GM12878 (cell line): ENCODE results near the gene FBXO4. TPM values are rescaled to one million over a fixed set of nuclear protein-coding genes. Genes with fewer than 3 reads are reported as not detected.
A peak's percentile ranks its signal among the peaks of the same experiment; 100 is the strongest.

Source experiments
- ATAC-seq: fragments of 200-7000 bp; cut with Tn5 transposase; 3 replicates; pipeline ENCODE4 v1.9.1; 2020; ENCODE audit warnings: mild to moderate bottlenecking, moderate library complexity
- BruUV-seq: library from RNA; stranded (reverse); fragments of 400-500 nt; replicated peaks from 2 replicates; lab custom pipeline; 2021; lab: Mats Ljungman, UMichigan
- CTCF ChIA-PET: fragments of 300-600 bp; sonication (Branson Sonifier 250); formaldehyde crosslinking; extraction: SDS; loops from one replicate; lab custom pipeline; 2021; ENCODE audit warnings: inconsistent platforms; lab: Yijun Ruan, JAX
- POLR2A ChIA-PET: fragments of 350-600 bp; formaldehyde crosslinking; extraction: SDS; loops from one replicate; lab custom pipeline; 2021; ENCODE audit warnings: inconsistent platforms; lab: Charles Lee
- RAD21 ChIA-PET: fragments of 300-600 bp; sonication (Branson Sonifier 250); formaldehyde crosslinking; loops from one replicate; lab custom pipeline; 2023; ENCODE audit warnings: antibody characterized with exemption; ENCODE audit not compliant: unreplicated experiment; lab: Charles Lee
- SMC1A ChIA-PET: fragments of 300-600 bp; sonication (Branson Sonifier 250); formaldehyde crosslinking; loops from one replicate; lab custom pipeline; 2023; ENCODE audit not compliant: unreplicated experiment, uncharacterized antibody; lab: Charles Lee
- DNase-seq: peaks from one replicate; pipeline ENCODE4 v3.0.0-alpha.2; 2011; ENCODE audit warnings: low read depth, low spot score
- FAIRE-seq: peaks from 3 replicates; lab custom pipeline; 2011; peaks lifted over from hg19 to GRCh38; lab: Jason Lieb, UNC
- H2AFZ ChIP-seq: 2 replicates; pipeline ENCODE4 v1.6.0; 2011; ENCODE audit warnings: low read depth, low read length, control low read depth; ENCODE audit not compliant: control insufficient read depth
- H3K27ac ChIP-seq: 2 replicates; pipeline ENCODE4 v1.5.1; 2011; ENCODE audit warnings: control low read depth; ENCODE audit not compliant: control insufficient read depth, insufficient read depth
- H3K27me3 ChIP-seq, 2 experiments: replicated peaks in 1 of 2; 2 replicates each; pipeline versions ENCODE4 v1.6.0 to v1.6.1; 2011; ENCODE audit warnings: low read length in 1 of 2; ENCODE audit not compliant: control insufficient read depth in 2 of 2, insufficient read depth in 2 of 2
- H3K36me3 ChIP-seq, 2 experiments: 2 replicates each; pipeline ENCODE4 v1.5.1; 2011; ENCODE audit warnings: low read length in 1 of 2; ENCODE audit not compliant: control insufficient read depth in 2 of 2, insufficient read depth in 2 of 2
- H3K4me1 ChIP-seq: 2 replicates; pipeline ENCODE4 v1.6.1; 2011; ENCODE audit warnings: mild to moderate bottlenecking, low read length, moderate library complexity, mixed read lengths; ENCODE audit not compliant: control insufficient read depth, insufficient read depth
- H3K4me2 ChIP-seq: 2 replicates; pipeline ENCODE4 v1.6.0; 2011; ENCODE audit warnings: control low read depth; ENCODE audit not compliant: control insufficient read depth, insufficient read depth
- H3K4me3 ChIP-seq: fragments of 200-600 bp; sonication (generic); 2 replicates; pipeline ENCODE4 v1.5.1; 2016
- H3K79me2 ChIP-seq: 2 replicates; pipeline ENCODE4 v1.6.0; 2011; ENCODE audit warnings: low read length; ENCODE audit not compliant: control insufficient read depth, insufficient read depth
- H3K9ac ChIP-seq: 2 replicates; pipeline ENCODE4 v1.8.0; 2011; ENCODE audit warnings: low read length, control low read depth, mixed read lengths; ENCODE audit not compliant: control insufficient read depth, insufficient read depth
- H3K9me3 ChIP-seq: replicated peaks from 3 replicates; pipeline ENCODE4 v1.5.1; 2011; ENCODE audit warnings: mild to moderate bottlenecking, low read length; ENCODE audit not compliant: control insufficient read depth, insufficient read depth
- H4K20me1 ChIP-seq: 2 replicates; pipeline ENCODE4 v1.6.0; 2011; ENCODE audit not compliant: control insufficient read depth, insufficient read depth
- DPF2 ChIP-seq: fragments of 450-650 bp; IDR thresholded peaks from 2 replicates; pipeline ENCODE4 v1.6.1; 2017; ENCODE audit warnings: mild to moderate bottlenecking
- NRF1 ChIP-seq: conservative IDR thresholded peaks from 2 replicates; pipeline ENCODE4 v1.6.1; 2011; ENCODE audit warnings: mild to moderate bottlenecking, low read depth, low read length, improper control_type of control experiment
- RCOR1 ChIP-seq: conservative IDR thresholded peaks from 2 replicates; pipeline ENCODE4 v1.6.1; 2012; ENCODE audit warnings: low read depth, low read length, improper control_type of control experiment
- SMAD5 ChIP-seq: IDR thresholded peaks from 2 replicates; pipeline ENCODE4 v1.6.1; 2016; ENCODE audit warnings: antibody characterized with exemption, low read depth
- SP1 ChIP-seq: IDR thresholded peaks from one replicate; pipeline ENCODE4 v1.6.1; 2011; ENCODE audit warnings: low read depth, low read length
- WGBS: methylation state at CpG from one replicate; pipeline ENCODE4 v1.1.6; 2016; ENCODE audit warnings: low lambda C conversion rate; ENCODE audit not compliant: insufficient replicate concordance, insufficient coverage; ENCODE audit errors: missing lambda C conversion rate; 5-methylcytosine and 5-hydroxymethylcytosine counted together
- in situ Hi-C: fragments of 300-500 bp; cut with MboI; formaldehyde crosslinking; loops from 9 replicates; pipeline ENCODE4 v1.14.3; 2018; ENCODE audit warnings: mixed read lengths
- intact Hi-C: fragments of 100-400 bp; cut with micrococcal nuclease; formaldehyde crosslinking; loops from one replicate; pipeline ENCODE4 v1.14.2; 2022; ENCODE audit not compliant: unreplicated experiment
- polyA plus RNA-seq, 11 experiments: library from polyadenylated mRNA; depleted of rRNA in 4 of 11; unstranded in 6 of 11; stranded (reverse) in 5 of 11; fragments of >200 nt; fragmentation: Nextera tagmentation in 4 of 11; fragmentation: Illumina TruSeq in 1 of 11; extraction: Ambion mirVana in 4 of 11; extraction: Trizol in 1 of 11; gene quantifications; 1 replicate in 1 of 11; 2 replicates in 10 of 11; pipeline versions ENCODE4 v1.2.1 to v1.2.3, GENCODE V29; 2011 to 2016; ENCODE audit warnings: inconsistent platforms in 2 of 11, missing spikeins in 2 of 11, low read depth in 1 of 11
- total RNA-seq, 4 experiments: library from RNA; depleted of rRNA in 3 of 4; stranded (reverse); fragments of >200 nt in 3 of 4; fragmentation: Illumina TruSeq in 1 of 4; extraction: Trizol in 1 of 4; gene quantifications; 2 replicates each; pipeline versions ENCODE4 v1.2.1 to v1.2.3, GENCODE V29; 2013 to 2021
- TF ChIP-seq, protein P1 (sequence below): IDR thresholded peaks from 2 replicates; pipeline ENCODE4 v1.6.1; 2012; ENCODE audit warnings: improper control_type of control experiment, low read depth, low read length; ENCODE audit not compliant: insufficient replicate concordance
- TF ChIP-seq, protein P2 (sequence below): fragments of 450-650 bp; IDR thresholded peaks from 2 replicates; pipeline ENCODE4 v1.6.1; 2017; ENCODE audit warnings: mild to moderate bottlenecking, moderate library complexity
- TF ChIP-seq, protein P3 (sequence below): fragments of 450-650 bp; IDR thresholded peaks from 2 replicates; pipeline ENCODE4 v1.6.1; 2016; ENCODE audit warnings: mild to moderate bottlenecking
- TF ChIP-seq, protein P4 (sequence below): fragments of 450-650 bp; formaldehyde crosslinking; IDR thresholded peaks from 2 replicates; pipeline ENCODE4 v1.5.0; 2022; ENCODE audit warnings: mild to moderate bottlenecking, missing genetic modification characterization

The FBXO4 gene
- total and polyA plus RNA-seq, 10 of the 15 experiments (the other 5 are each of a cell fraction or from before 2014, with no cell fraction given), result 7.2 to 30.5 (median 19.6) TPM

DNA sequence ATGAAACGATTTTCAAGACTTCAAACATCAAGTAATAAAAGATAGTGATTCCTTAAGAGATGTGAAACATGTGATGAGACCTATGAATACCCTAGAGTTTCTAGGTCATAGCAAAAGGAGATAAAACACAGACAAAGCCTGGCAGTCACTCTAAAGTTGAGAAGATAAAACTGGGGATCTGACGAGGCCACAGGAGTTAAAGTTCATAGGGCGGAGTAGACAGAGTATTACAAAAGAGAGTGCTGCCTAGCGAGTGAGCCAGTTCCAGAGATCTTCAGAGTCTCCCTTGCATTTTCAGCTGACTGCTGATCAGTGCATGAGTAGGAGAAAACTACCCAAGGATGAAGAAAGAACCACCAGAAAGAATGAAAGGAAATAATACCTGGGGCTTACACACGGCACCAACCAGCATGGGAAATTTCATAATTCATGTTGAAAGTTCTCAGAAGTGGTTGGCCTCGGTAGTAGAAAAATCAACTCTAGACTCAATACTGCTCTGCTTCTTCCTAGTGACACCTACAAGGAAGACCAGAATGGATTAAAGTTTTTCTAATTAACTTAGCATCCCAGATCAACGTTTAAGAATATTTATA is 30.4 kb downstream of the FBXO4 start:
- Histone ChIP-seq H4K20me1 (no peaks in the 10 kb centered on the region), H3K9ac (no peak overlapping the region), H3K4me1 (no peaks in the 10 kb centered on the region), H3K27ac (no peak overlapping the region), H3K4me3 (no peak overlapping the region), H3K4me2 (no peak overlapping the region), H3K79me2 (no peaks in the 10 kb centered on the region), H3K36me3 (no peaks in the 10 kb centered on the region), H3K9me3 (no peaks in the 10 kb centered on the region), H2AFZ (peak overlapping the region; percentile 2; the same call in 1 of the 2 replicates), H3K27me3 (no peaks in the 10 kb centered on the region)
- intact Hi-C loops, result no loop called here
- in situ Hi-C loops, result no loop called here
- POLR2A ChIA-PET, result no interaction called here
- SMC1A ChIA-PET, result interaction anchor here (0.7 kb wide), 1 partner anchor 76 kb away, joined by 3 read pairs; no protein-coding TSS in a partner anchor
- no TSS peak for BruUV-seq
- no peak for DNase-seq
- CTCF ChIA-PET, result no interaction called here
- peak; percentile 66 for ATAC-seq
- RAD21 ChIA-PET, result no interaction called here
- WGBS, result 37% methylated on average over 7 of the region's 7 CpGs
- FAIRE-seq, result no peak
- TF ChIP-seq DPF2 (no peak), NRF1 (no peak), SMAD5 (no peak), SP1 (no peak), RCOR1 (no peak)
- TF ChIP-seq, protein P1, sequence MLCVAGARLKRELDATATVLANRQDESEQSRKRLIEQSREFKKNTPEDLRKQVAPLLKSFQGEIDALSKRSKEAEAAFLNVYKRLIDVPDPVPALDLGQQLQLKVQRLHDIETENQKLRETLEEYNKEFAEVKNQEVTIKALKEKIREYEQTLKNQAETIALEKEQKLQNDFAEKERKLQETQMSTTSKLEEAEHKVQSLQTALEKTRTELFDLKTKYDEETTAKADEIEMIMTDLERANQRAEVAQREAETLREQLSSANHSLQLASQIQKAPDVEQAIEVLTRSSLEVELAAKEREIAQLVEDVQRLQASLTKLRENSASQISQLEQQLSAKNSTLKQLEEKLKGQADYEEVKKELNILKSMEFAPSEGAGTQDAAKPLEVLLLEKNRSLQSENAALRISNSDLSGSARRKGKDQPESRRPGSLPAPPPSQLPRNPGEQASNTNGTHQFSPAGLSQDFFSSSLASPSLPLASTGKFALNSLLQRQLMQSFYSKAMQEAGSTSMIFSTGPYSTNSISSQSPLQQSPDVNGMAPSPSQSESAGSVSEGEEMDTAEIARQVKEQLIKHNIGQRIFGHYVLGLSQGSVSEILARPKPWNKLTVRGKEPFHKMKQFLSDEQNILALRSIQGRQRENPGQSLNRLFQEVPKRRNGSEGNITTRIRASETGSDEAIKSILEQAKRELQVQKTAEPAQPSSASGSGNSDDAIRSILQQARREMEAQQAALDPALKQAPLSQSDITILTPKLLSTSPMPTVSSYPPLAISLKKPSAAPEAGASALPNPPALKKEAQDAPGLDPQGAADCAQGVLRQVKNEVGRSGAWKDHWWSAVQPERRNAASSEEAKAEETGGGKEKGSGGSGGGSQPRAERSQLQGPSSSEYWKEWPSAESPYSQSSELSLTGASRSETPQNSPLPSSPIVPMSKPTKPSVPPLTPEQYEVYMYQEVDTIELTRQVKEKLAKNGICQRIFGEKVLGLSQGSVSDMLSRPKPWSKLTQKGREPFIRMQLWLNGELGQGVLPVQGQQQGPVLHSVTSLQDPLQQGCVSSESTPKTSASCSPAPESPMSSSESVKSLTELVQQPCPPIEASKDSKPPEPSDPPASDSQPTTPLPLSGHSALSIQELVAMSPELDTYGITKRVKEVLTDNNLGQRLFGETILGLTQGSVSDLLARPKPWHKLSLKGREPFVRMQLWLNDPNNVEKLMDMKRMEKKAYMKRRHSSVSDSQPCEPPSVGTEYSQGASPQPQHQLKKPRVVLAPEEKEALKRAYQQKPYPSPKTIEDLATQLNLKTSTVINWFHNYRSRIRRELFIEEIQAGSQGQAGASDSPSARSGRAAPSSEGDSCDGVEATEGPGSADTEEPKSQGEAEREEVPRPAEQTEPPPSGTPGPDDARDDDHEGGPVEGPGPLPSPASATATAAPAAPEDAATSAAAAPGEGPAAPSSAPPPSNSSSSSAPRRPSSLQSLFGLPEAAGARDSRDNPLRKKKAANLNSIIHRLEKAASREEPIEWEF, result no peak
- TF ChIP-seq, protein P2, sequence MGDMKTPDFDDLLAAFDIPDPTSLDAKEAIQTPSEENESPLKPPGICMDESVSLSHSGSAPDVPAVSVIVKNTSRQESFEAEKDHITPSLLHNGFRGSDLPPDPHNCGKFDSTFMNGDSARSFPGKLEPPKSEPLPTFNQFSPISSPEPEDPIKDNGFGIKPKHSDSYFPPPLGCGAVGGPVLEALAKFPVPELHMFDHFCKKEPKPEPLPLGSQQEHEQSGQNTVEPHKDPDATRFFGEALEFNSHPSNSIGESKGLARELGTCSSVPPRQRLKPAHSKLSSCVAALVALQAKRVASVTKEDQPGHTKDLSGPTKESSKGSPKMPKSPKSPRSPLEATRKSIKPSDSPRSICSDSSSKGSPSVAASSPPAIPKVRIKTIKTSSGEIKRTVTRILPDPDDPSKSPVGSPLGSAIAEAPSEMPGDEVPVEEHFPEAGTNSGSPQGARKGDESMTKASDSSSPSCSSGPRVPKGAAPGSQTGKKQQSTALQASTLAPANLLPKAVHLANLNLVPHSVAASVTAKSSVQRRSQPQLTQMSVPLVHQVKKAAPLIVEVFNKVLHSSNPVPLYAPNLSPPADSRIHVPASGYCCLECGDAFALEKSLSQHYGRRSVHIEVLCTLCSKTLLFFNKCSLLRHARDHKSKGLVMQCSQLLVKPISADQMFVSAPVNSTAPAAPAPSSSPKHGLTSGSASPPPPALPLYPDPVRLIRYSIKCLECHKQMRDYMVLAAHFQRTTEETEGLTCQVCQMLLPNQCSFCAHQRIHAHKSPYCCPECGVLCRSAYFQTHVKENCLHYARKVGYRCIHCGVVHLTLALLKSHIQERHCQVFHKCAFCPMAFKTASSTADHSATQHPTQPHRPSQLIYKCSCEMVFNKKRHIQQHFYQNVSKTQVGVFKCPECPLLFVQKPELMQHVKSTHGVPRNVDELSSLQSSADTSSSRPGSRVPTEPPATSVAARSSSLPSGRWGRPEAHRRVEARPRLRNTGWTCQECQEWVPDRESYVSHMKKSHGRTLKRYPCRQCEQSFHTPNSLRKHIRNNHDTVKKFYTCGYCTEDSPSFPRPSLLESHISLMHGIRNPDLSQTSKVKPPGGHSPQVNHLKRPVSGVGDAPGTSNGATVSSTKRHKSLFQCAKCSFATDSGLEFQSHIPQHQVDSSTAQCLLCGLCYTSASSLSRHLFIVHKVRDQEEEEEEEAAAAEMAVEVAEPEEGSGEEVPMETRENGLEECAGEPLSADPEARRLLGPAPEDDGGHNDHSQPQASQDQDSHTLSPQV, result no peak
- TF ChIP-seq, protein P3, sequence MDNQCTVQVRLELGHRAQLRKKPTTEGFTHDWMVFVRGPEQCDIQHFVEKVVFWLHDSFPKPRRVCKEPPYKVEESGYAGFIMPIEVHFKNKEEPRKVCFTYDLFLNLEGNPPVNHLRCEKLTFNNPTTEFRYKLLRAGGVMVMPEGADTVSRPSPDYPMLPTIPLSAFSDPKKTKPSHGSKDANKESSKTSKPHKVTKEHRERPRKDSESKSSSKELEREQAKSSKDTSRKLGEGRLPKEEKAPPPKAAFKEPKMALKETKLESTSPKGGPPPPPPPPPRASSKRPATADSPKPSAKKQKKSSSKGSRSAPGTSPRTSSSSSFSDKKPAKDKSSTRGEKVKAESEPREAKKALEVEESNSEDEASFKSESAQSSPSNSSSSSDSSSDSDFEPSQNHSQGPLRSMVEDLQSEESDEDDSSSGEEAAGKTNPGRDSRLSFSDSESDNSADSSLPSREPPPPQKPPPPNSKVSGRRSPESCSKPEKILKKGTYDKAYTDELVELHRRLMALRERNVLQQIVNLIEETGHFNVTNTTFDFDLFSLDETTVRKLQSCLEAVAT, result no peak
- TF ChIP-seq, protein P4, sequence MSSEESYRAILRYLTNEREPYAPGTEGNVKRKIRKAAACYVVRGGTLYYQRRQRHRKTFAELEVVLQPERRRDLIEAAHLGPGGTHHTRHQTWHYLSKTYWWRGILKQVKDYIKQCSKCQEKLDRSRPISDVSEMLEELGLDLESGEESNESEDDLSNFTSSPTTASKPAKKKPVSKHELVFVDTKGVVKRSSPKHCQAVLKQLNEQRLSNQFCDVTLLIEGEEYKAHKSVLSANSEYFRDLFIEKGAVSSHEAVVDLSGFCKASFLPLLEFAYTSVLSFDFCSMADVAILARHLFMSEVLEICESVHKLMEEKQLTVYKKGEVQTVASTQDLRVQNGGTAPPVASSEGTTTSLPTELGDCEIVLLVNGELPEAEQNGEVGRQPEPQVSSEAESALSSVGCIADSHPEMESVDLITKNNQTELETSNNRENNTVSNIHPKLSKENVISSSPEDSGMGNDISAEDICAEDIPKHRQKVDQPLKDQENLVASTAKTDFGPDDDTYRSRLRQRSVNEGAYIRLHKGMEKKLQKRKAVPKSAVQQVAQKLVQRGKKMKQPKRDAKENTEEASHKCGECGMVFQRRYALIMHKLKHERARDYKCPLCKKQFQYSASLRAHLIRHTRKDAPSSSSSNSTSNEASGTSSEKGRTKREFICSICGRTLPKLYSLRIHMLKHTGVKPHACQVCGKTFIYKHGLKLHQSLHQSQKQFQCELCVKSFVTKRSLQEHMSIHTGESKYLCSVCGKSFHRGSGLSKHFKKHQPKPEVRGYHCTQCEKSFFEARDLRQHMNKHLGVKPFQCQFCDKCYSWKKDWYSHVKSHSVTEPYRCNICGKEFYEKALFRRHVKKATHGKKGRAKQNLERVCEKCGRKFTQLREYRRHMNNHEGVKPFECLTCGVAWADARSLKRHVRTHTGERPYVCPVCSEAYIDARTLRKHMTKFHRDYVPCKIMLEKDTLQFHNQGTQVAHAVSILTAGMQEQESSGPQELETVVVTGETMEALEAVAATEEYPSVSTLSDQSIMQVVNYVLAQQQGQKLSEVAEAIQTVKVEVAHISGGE (CRISPR knock-in tag), result no peak
